Measurements from ENCODE around the gene TRMT44. TPM values are rescaled to one million over a fixed set of nuclear protein-coding genes. Genes with fewer than 3 reads are reported as not detected.
A peak's percentile ranks its signal among the peaks of the same experiment; 100 is the strongest.
"Not testable (repeated sequence)": the region's sequence is repeated elsewhere in the genome, so short reads cannot be mapped to it uniquely, and the experiment has no call there.

Gene TRMT44
- polyA plus RNA-seq, 3 donors = 4.9 to 7.5 (median 6.6) TPM

DNA sequence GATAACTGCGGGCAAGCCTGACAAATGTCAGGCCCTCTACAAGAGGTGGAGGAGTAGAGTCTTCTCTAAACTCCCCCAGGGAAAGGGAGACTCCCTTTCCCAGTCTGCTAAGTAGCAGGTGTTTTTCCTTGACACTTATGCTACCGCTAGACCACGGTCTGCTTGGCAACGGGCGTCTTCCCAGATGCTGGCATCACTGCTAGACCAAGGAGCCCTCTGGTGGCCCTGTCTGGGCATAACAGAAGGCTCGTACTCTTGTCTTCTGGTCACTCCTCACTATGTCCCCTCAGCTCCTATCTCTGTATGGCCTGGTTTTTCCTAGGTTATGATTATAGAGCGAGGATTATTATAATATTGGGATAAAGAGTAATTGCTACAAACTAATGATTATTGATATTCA, 33.7 kb upstream of the TRMT44 start:
- peaks cover 19 to 37% of the 10 kb centered on the region in 2 donors for H3K4me1 ChIP-seq (ENCODE audit: control insufficient read depth in 1 of 2, insufficient read depth in 2 of 2, low read length in 2 of 2)
- H3K79me2 ChIP-seq (ENCODE audit: insufficient read depth, low read length); H3K4me3 Mint-ChIP-seq; H3K9me3 Mint-ChIP-seq; H3K27me3 ChIP-seq (ENCODE audit: control insufficient read depth in 2 of 2, insufficient read depth in 2 of 2, low read length in 2 of 2); H3K9ac ChIP-seq (ENCODE audit: insufficient read depth, low read length, poor library complexity, severe bottlenecking); DNase-seq; H3K27me3 Mint-ChIP-seq (ENCODE audit: low read depth in 3 of 3); H3K27ac Mint-ChIP-seq; H3K4me3 ChIP-seq (replicated peaks in 1 of 3; ENCODE audit: low read depth in 2 of 3, low read length in 3 of 3); H3K4me2 ChIP-seq (replicated peaks; ENCODE audit: extremely low read depth, low read length, poor library complexity, severe bottlenecking); H3K9me3 ChIP-seq (replicated peaks in 1 of 2; ENCODE audit: control insufficient read depth in 1 of 2, insufficient read depth in 1 of 2, low read length in 2 of 2); H3K27ac ChIP-seq (ENCODE audit: low read depth in 1 of 2, low read length in 2 of 2); H2AFZ ChIP-seq (ENCODE audit: insufficient read depth, low read depth, low read length, poor library complexity, severe bottlenecking); intact Hi-C loops (cut with micrococcal nuclease); H4K20me1 ChIP-seq (ENCODE audit: insufficient read depth, low read length): not testable (repeated sequence)
- no CpG with 5 or more reads among the region's 7 CpGs for WGBS (ENCODE audit: insufficient coverage)
- TF ChIP-seq, protein P1, sequence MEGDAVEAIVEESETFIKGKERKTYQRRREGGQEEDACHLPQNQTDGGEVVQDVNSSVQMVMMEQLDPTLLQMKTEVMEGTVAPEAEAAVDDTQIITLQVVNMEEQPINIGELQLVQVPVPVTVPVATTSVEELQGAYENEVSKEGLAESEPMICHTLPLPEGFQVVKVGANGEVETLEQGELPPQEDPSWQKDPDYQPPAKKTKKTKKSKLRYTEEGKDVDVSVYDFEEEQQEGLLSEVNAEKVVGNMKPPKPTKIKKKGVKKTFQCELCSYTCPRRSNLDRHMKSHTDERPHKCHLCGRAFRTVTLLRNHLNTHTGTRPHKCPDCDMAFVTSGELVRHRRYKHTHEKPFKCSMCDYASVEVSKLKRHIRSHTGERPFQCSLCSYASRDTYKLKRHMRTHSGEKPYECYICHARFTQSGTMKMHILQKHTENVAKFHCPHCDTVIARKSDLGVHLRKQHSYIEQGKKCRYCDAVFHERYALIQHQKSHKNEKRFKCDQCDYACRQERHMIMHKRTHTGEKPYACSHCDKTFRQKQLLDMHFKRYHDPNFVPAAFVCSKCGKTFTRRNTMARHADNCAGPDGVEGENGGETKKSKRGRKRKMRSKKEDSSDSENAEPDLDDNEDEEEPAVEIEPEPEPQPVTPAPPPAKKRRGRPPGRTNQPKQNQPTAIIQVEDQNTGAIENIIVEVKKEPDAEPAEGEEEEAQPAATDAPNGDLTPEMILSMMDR (IDR thresholded peaks at IDR 0.05) = peak; percentile 50
- Mint-ChIP-seq H3K4me1 (peaks cover 29% of the 10 kb centered on the region), H3K36me3 (peaks cover 48 to 56% of the 10 kb centered on the region in 2 donors)
- peaks cover 25 to 53% of the 10 kb centered on the region in 2 donors for H3K36me3 ChIP-seq (replicated peaks in 1 of 2; ENCODE audit: control insufficient read depth in 1 of 2, insufficient read depth in 2 of 2, low read length in 2 of 2)

DNA sequence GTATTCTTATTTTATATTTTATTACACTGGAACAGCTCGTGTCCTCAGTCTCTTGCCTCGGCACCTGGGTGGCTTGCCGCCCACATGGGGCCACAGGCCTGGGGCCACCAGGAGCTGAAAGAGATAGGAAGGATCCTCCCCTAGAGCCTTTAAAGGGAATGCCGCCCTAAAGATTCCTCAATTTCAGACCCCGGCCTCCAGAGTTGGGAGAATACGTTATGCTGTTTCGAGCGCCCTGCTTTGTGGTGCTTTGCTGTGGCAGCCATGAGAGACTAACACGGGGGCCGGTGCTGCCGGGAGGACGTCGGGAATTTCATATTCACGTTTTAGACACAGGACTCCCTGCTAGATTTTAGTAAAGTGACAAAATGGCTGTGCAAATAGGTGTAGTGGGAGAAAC, 33.3 kb upstream of the TRMT44 start:
- TF ChIP-seq, protein P1 (IDR thresholded peaks at IDR 0.05) = peak; percentile 20
- Histone ChIP-seq H3K4me3 (replicated peaks in 1 of 3; ENCODE audit: low read depth in 2 of 3, low read length in 3 of 3) (no peak overlapping the region), H3K4me2 (replicated peaks; ENCODE audit: extremely low read depth, low read length, poor library complexity, severe bottlenecking) (no peak overlapping the region), H3K79me2 (ENCODE audit: insufficient read depth, low read length) (no peaks in the 10 kb centered on the region), H3K36me3 (replicated peaks in 1 of 2; ENCODE audit: control insufficient read depth in 1 of 2, insufficient read depth in 2 of 2, low read length in 2 of 2) (peaks cover 26 to 53% of the 10 kb centered on the region in 2 donors), H2AFZ (ENCODE audit: insufficient read depth, low read depth, low read length, poor library complexity, severe bottlenecking) (no peak overlapping the region), H4K20me1 (ENCODE audit: insufficient read depth, low read length) (no peaks in the 10 kb centered on the region), H3K27me3 (ENCODE audit: control insufficient read depth in 2 of 2, insufficient read depth in 2 of 2, low read length in 2 of 2) (no peaks in the 10 kb centered on the region), H3K4me1 (ENCODE audit: control insufficient read depth in 1 of 2, insufficient read depth in 2 of 2, low read length in 2 of 2) (peaks cover 14 to 32% of the 10 kb centered on the region in 2 donors), H3K9me3 (replicated peaks in 1 of 2; ENCODE audit: control insufficient read depth in 1 of 2, insufficient read depth in 1 of 2, low read length in 2 of 2) (no peaks in the 10 kb centered on the region), H3K27ac (ENCODE audit: low read depth in 1 of 2, low read length in 2 of 2) (no peak overlapping the region), H3K9ac (ENCODE audit: insufficient read depth, low read length, poor library complexity, severe bottlenecking) (no peak overlapping the region)
- no peak for DNase-seq
- Mint-ChIP-seq H3K4me3 (no peak overlapping the region), H3K9me3 (peaks cover 0 to 2% (median 0%) of the 10 kb centered on the region in 7 donors), H3K27ac (no peak overlapping the region), H3K27me3 (ENCODE audit: low read depth in 3 of 3) (peaks cover 0 to 2% (median 1%) of the 10 kb centered on the region in 3 donors), H3K36me3 (peaks cover 50 to 58% of the 10 kb centered on the region in 2 donors), H3K4me1 (peaks cover 25% of the 10 kb centered on the region)
- intact Hi-C loops (cut with micrococcal nuclease) = no loop called here
- 95% methylated on average over 7 of the region's 14 CpGs for WGBS (ENCODE audit: insufficient coverage)

Measured in CD14-positive monocyte (primary cell).